SKM-1 (cell line): ENCODE measurements around the gene STIL.
A peak's percentile ranks its signal among the peaks of the same experiment; 100 is the strongest.
"Not testable (repeated sequence)": the region's sequence is repeated elsewhere in the genome, so short reads cannot be mapped to it uniquely, and the experiment has no call there.

Source experiments
- DNase-seq: peaks from one replicate; lab custom pipeline; 2025; ENCODE audit not compliant: unreplicated experiment; lab: John Stamatoyannopoulos, UW

Gene STIL

DNA sequence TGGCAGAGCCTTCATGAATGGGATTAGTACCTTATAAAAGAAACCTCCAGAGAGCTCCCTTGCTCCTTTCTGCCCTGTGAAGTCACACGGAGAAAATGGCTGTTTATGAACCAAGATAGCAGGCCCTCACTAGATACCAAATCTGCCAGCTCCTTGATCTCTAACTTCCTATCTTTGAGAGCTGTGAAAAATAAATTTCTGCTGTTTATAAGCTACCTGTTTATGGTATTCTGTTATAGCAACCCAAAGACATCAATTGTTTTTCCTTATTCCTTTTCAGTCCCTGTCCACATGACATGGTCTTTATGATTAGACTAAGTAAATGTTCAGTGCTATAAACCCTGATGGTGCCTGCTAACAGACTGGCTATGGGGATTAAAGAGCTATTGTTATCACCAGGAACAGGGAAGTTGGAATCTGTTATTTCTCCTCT is 9.7 kb upstream of the STIL start:
- no peak for DNase-seq

DNA sequence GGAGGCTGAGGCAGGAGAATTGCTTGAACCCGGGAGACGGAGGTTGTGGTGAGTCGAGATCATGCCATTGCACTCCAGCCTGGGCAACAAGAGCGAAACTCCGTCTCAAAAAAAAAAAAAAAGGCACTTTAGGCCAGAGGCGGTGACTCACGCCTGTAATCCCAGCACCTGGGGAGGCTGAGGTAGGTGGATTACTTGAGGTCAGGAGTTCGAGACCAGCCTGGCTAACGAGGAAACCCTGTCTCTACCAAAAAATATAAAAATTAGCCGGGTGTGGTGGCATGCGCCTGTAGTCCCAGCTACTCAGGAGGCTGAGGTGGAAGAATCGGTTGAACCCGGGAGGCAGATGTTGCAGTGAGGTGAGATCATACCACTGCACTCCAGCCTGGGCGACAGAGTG is 6.0 kb upstream of the STIL start:
- DNase-seq: not testable (repeated sequence)

GRCh38 chr1:47317841-47318240 is 3.9 kb upstream of the STIL start:
- no peak for DNase-seq

GRCh38 chr1:47309427-47309826 is 4.5 kb downstream of the STIL start:
- no peak for DNase-seq

DNA sequence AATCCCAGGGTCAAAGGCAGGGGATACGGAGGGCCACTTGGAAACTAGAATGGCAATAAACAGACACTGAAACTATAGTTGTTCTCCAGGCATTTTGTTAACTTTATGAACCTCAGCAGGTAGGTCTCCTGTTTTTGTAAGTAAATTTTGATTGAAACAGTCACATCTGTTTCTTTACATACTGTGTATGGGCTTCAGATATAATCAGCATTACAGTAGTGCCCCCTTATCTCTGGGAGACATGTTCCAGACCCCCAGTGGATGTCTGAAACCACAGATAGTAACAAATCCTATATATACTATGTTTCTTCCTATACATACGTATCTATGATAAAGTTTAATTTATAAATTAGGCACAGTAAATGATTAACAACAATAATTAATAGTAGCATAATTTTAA is 11.5 kb downstream of the STIL start:
- no peak for DNase-seq

GRCh38 chr1:47298025-47298699 is 15.8 kb downstream of the STIL start:
- DNase-seq: no peak

GRCh38 chr1:47295579-47295978 is 18.4 kb downstream of the STIL start:
- no peak for DNase-seq

GRCh38 chr1:47294863-47295262 is 19.1 kb downstream of the STIL start:
- DNase-seq: not testable (repeated sequence)

GRCh38 chr1:47288116-47288515 is 25.8 kb downstream of the STIL start:
- DNase-seq: not testable (repeated sequence)

- DNase-seq: no peak
Measured at GRCh38 chr1:47280142-47280541, 33.8 kb downstream of the STIL start.

- no peak for DNase-seq
Measured at GRCh38 chr1:47276850-47277249, 37.1 kb downstream of the STIL start.

- DNase-seq: not testable (repeated sequence)
Measured at GRCh38 chr1:47275811-47276210, 38.1 kb downstream of the STIL start.

- DNase-seq: not testable (repeated sequence)
Measured at GRCh38 chr1:47265529-47265928, 48.4 kb downstream of the STIL start.

- DNase-seq: peak; percentile 9
Measured at GRCh38 chr1:47262787-47263413, 51.0 kb downstream of the STIL start.

GRCh38 chr1:47257224-47257623 is 56.7 kb downstream of the STIL start:
- DNase-seq: no peak

DNA sequence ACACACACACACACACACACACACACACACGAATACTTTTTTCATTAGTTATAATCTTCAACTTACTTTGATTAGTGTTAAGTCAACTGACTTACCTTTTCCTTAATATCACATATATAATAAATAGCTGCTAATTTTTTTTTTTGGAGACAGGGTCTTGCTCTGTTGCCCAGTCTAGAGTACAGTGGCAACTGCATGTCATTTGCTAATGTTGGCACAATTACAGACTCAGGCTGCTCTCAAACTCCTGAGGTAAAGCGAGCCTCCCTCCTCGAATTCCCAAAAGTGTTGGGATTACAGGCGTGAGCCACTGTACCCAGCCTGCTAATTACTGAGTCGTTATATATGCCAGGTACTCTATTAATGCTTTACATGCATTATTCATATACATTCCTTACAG is 61.2 kb downstream of the STIL start:
- no peak for DNase-seq

- no peak for DNase-seq
Measured at GRCh38 chr1:47252369-47252768, 61.6 kb downstream of the STIL start.

DNA sequence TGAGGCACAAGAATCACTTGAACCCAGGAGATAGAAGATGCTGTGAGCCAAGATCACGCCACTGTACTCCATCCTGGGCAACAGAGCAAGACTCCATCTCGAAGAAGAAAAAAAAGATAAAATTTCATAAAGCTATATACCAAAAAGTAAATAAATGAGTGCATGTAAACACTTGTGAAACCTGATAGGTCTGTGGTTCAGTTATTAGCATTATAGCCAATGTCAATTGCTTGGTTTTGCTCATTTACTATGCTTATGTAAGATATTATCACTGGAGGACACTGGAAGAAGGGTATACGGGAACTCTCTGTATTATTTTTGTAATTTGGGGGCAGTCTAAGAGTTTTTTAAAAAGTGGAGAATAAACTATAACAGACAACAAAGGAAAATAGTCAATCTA is 64.2 kb downstream of the STIL start:
- no peak for DNase-seq

DNA sequence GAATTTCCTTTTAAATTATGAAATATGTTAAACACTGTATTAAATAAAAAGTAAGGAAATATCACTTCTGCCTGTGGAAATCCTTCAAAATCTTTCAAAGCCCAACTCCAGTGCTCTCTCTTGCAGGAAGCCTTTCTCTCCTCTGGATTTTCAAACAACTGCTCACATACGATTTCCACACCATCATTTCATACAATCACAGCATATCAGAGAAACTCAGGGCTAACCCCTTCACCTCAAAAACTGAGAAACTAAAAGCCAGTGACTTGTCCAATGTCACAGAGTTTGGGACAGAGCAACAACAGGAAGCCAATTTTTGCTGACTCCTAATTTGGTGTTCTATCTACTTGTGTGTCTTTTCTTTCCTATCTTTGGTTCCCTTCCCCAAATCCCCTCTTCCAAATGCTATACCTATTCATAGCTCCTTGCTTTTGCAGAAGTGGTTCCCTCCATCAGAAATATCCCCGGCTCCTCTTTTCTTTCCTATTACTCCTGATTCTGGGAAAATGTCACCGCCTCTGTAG is 69.5 kb downstream of the STIL start:
- DNase-seq: no peak

- DNase-seq: no peak
Measured at GRCh38 chr1:47243910-47244309, 70.0 kb downstream of the STIL start.

- no peak for DNase-seq
Measured at GRCh38 chr1:47241114-47242113, 72.5 kb downstream of the STIL start.
